H1 (cell line): Measurements from ENCODE around the gene LHFPL2. TPM values are rescaled to one million over a fixed set of nuclear protein-coding genes. Genes with fewer than 3 reads are reported as not detected.

Source experiments
- CTCF ChIA-PET: fragments of 300-600 bp; sonication (Branson Sonifier 250); formaldehyde crosslinking; loops from one replicate; lab custom pipeline; 2021; ENCODE audit not compliant: partially characterized antibody; lab: Charles Lee
- POLR2A ChIA-PET: fragments of 300-600 bp; sonication (Branson Sonifier 250); formaldehyde crosslinking; loops from one replicate; lab custom pipeline; 2021; ENCODE audit warnings: inconsistent platforms; ENCODE audit not compliant: partially characterized antibody; lab: Charles Lee
- DNase-seq, 2 experiments: peaks; one replicate each; pipeline versions ENCODE4 v3.0.0 to v3.0.0-alpha.2; 2010 to 2022; ENCODE audit warnings: low spot score in 2 of 2, low read depth in 1 of 2, mixed read lengths in 1 of 2
- FAIRE-seq: peaks from 2 replicates; lab custom pipeline; 2011; peaks lifted over from hg19 to GRCh38; lab: Jason Lieb, UNC
- H2AFZ ChIP-seq: 2 replicates; pipeline ENCODE4 v1.8.1; 2012; ENCODE audit warnings: low read length, inconsistent platforms
- H2AK5ac ChIP-seq: 2 replicates; pipeline ENCODE4 v1.6.1; 2013; ENCODE audit warnings: low read depth, low read length
- H2BK120ac ChIP-seq: replicated peaks from 2 replicates; pipeline ENCODE3; 2013; ENCODE audit warnings: low read depth, low read length, inconsistent platforms
- H2BK12ac ChIP-seq: 2 replicates; pipeline ENCODE4 v1.6.1; 2013; ENCODE audit warnings: low read depth, low read length
- H2BK15ac ChIP-seq: 2 replicates; pipeline ENCODE4 v1.6.1; 2013; ENCODE audit warnings: low read length
- H2BK20ac ChIP-seq: 2 replicates; pipeline ENCODE4 v1.6.1; 2013; ENCODE audit warnings: low read length
- H2BK5ac ChIP-seq: 2 replicates; pipeline ENCODE4 v1.6.1; 2013; ENCODE audit warnings: low read depth, low read length
- H3K14ac ChIP-seq: 2 replicates; pipeline ENCODE4 v1.6.1; 2013; ENCODE audit warnings: inconsistent platforms; ENCODE audit not compliant: insufficient read length
- H3K18ac ChIP-seq: 2 replicates; pipeline ENCODE4 v1.6.1; 2013; ENCODE audit warnings: low read length; ENCODE audit errors: extremely low read depth
- H3K23ac ChIP-seq: 2 replicates; pipeline ENCODE4 v1.6.1; 2013; ENCODE audit warnings: inconsistent platforms; ENCODE audit not compliant: insufficient read length
- H3K23me2 ChIP-seq: 2 replicates; pipeline ENCODE4 v1.6.1; 2013; ENCODE audit warnings: low read depth, low read length
- H3K27ac ChIP-seq: 2 replicates; pipeline ENCODE4 v1.6.1; 2011; ENCODE audit warnings: low read depth, low read length, inconsistent platforms
- H3K27me3 ChIP-seq, 4 experiments: replicated peaks in 1 of 4; 1 replicate in 1 of 4; 2 replicates in 3 of 4; pipeline versions ENCODE4 v1.6.1 to v1.8.1; 2011 to 2013; ENCODE audit warnings: low read length in 3 of 4, mild to moderate bottlenecking in 3 of 4, inconsistent platforms in 2 of 4, mixed read lengths in 2 of 4, moderate library complexity in 1 of 4; ENCODE audit not compliant: control insufficient read depth in 3 of 4, insufficient read depth in 3 of 4; ENCODE audit errors: extremely low read depth in 1 of 4
- H3K36me3 ChIP-seq, 4 experiments: 2 replicates each; pipeline versions ENCODE4 v1.6.1 to v1.8.1; 2011 to 2013; ENCODE audit warnings: mild to moderate bottlenecking in 4 of 4, low read length in 3 of 4, moderate library complexity in 2 of 4, control low read depth in 1 of 4, inconsistent platforms in 1 of 4; ENCODE audit not compliant: insufficient read depth in 4 of 4, control insufficient read depth in 2 of 4
- H3K4ac ChIP-seq: replicated peaks from 2 replicates; pipeline ENCODE3; 2013; ENCODE audit warnings: low read length, low read depth, mixed read lengths, inconsistent platforms; ENCODE audit not compliant: insufficient read length
- H3K4me1 ChIP-seq, 4 experiments: replicated peaks in 1 of 4; 1 replicate in 1 of 4; 2 replicates in 3 of 4; pipeline versions ENCODE4 v1.6.1 to v1.8.1; 2011 to 2013; ENCODE audit warnings: low read length in 3 of 4, inconsistent platforms in 2 of 4, mixed read lengths in 1 of 4; ENCODE audit not compliant: insufficient read depth in 4 of 4, control insufficient read depth in 3 of 4
- H3K4me2 ChIP-seq, 2 experiments: 2 replicates each; pipeline versions ENCODE4 v1.6.1 to v1.8.1; 2011 to 2013; ENCODE audit warnings: low read depth in 2 of 2, low read length in 2 of 2, control low read depth in 1 of 2, inconsistent platforms in 1 of 2, mild to moderate bottlenecking in 1 of 2; ENCODE audit not compliant: insufficient read depth in 1 of 2
- H3K4me3 ChIP-seq, 4 experiments: fragments of 200-600, 300-600 bp in 1 of 4; sonication (generic), shearing (Covaris generic), sonication (Bioruptor Twin) in 1 of 4; 2 replicates each; pipeline versions ENCODE4 v1.5.1 to v1.8.1; 2011 to 2016; ENCODE audit warnings: low read length in 4 of 4, low read depth in 3 of 4, control low read depth in 2 of 4, inconsistent platforms in 2 of 4, mild to moderate bottlenecking in 2 of 4, mixed read lengths in 1 of 4, moderate library complexity in 1 of 4; ENCODE audit not compliant: insufficient read depth in 2 of 4; ENCODE audit errors: extremely low read depth in 1 of 4
- H3K56ac ChIP-seq: replicated peaks from 2 replicates; pipeline ENCODE3; 2013; ENCODE audit warnings: low read depth, mild to moderate bottlenecking, mixed read lengths, low read length, inconsistent platforms; ENCODE audit not compliant: insufficient read length
- H3K79me1 ChIP-seq: 2 replicates; pipeline ENCODE4 v1.6.1; 2013; ENCODE audit warnings: low read depth, low read length, control low read depth
- H3K79me2 ChIP-seq, 2 experiments: 2 replicates each; pipeline versions ENCODE4 v1.6.1 to v1.8.1; 2012 to 2013; ENCODE audit warnings: low read length in 2 of 2, mild to moderate bottlenecking in 2 of 2, inconsistent platforms in 1 of 2; ENCODE audit not compliant: insufficient read depth in 2 of 2, control insufficient read depth in 1 of 2
- H3K9ac ChIP-seq, 4 experiments: replicated peaks in 1 of 4; 1 replicate in 1 of 4; 2 replicates in 3 of 4; pipeline versions ENCODE4 v1.6.1 to v1.8.1; 2011 to 2013; ENCODE audit warnings: low read depth in 3 of 4, low read length in 3 of 4, control low read depth in 2 of 4, mild to moderate bottlenecking in 2 of 4, moderate library complexity in 2 of 4, inconsistent platforms in 1 of 4; ENCODE audit errors: extremely low read depth in 1 of 4
- H3K9me3 ChIP-seq, 2 experiments: 2 replicates each; pipeline versions ENCODE4 v1.6.1 to v1.8.1; 2012 to 2013; ENCODE audit warnings: mild to moderate bottlenecking in 2 of 2, moderate library complexity in 2 of 2, control low read depth in 1 of 2, inconsistent platforms in 1 of 2, low read depth in 1 of 2, low read length in 1 of 2, mixed read lengths in 1 of 2; ENCODE audit not compliant: insufficient read depth in 2 of 2
- H4K20me1 ChIP-seq, 2 experiments: replicated peaks in 1 of 2; 2 replicates each; pipeline versions ENCODE3 to v1.8.1; 2011 to 2013; ENCODE audit warnings: inconsistent platforms in 2 of 2, low read length in 2 of 2, mild to moderate bottlenecking in 1 of 2; ENCODE audit not compliant: insufficient read depth in 2 of 2, control insufficient read depth in 1 of 2
- H4K5ac ChIP-seq: 2 replicates; pipeline ENCODE4 v1.6.1; 2013; ENCODE audit warnings: low read length, low read depth, mixed read lengths, inconsistent platforms; ENCODE audit not compliant: insufficient read length
- H4K8ac ChIP-seq: 2 replicates; pipeline ENCODE4 v1.8.0; 2013; ENCODE audit warnings: mild to moderate bottlenecking, moderate library complexity, low read length, inconsistent platforms; ENCODE audit not compliant: insufficient read depth; ENCODE audit errors: extremely low read depth
- H4K91ac ChIP-seq: replicated peaks from 2 replicates; pipeline ENCODE3; 2013; ENCODE audit warnings: low read length, mixed read lengths, inconsistent platforms; ENCODE audit not compliant: insufficient read length
- HDAC2 ChIP-seq, 2 experiments: fragments of 300-600 bp in 1 of 2; sonication (generic) in 1 of 2; IDR thresholded peaks; 2 replicates each; pipeline ENCODE4 v1.6.1; 2011 to 2012; ENCODE audit warnings: low read depth in 2 of 2, low read length in 2 of 2, mild to moderate bottlenecking in 2 of 2, moderate library complexity in 2 of 2, borderline replicate concordance in 1 of 2, inconsistent platforms in 1 of 2
- SIN3A ChIP-seq, 2 experiments: IDR thresholded peaks in 1 of 2; conservative IDR thresholded peaks in 1 of 2; 2 replicates each; pipeline ENCODE4 v1.6.1; 2011 to 2012; ENCODE audit warnings: low read length in 2 of 2, improper control_type of control experiment in 1 of 2, low read depth in 1 of 2, mild to moderate bottlenecking in 1 of 2
- TBP ChIP-seq: IDR thresholded peaks from 2 replicates; pipeline ENCODE4 v1.6.1; 2011; ENCODE audit warnings: low read depth, low read length, improper control_type of control experiment
- WGBS, 2 experiments: shearing (Covaris generic) in 1 of 2; methylation state at CpG; one replicate each; pipeline versions ENCODE4 v1.1.6 to v1.1.7; 2013 to 2015; ENCODE audit warnings: low lambda C conversion rate in 2 of 2, mixed read lengths in 2 of 2, inconsistent platforms in 1 of 2, low coverage in 1 of 2, missing lambda C conversion rate in 1 of 2; ENCODE audit not compliant: insufficient replicate concordance in 2 of 2, insufficient coverage in 1 of 2, insufficient read length in 1 of 2; ENCODE audit errors: extremely low coverage in 1 of 2, missing lambda C conversion rate in 1 of 2; 5-methylcytosine and 5-hydroxymethylcytosine counted together
- polyA plus RNA-seq, 7 experiments: library from polyadenylated mRNA; depleted of rRNA in 3 of 7; stranded (reverse) in 5 of 7; unstranded in 2 of 7; fragments of >200 nt in 5 of 7; fragments of 200-250 nt in 2 of 7; gene quantifications; 1 replicate in 5 of 7; 2 replicates in 1 of 7; 4 replicates in 1 of 7; pipeline versions ENCODE4 v1.2.1 to v1.2.3, GENCODE V29; 2011 to 2013; ENCODE audit warnings: missing spikeins in 2 of 7, mixed read lengths in 2 of 7
- total RNA-seq: library from RNA; stranded (reverse); fragmentation: NEBNext Ultra II Directional; extraction: Animal tissue kit (Norgen Biotek cat#: 25700); gene quantifications from 2 replicates; pipeline ENCODE4 v1.2.1, GENCODE V29; 2021
- TF ChIP-seq, protein P1 (sequence below): IDR thresholded peaks from 2 replicates; pipeline ENCODE4 v1.6.1; 2011; ENCODE audit warnings: low read length, improper control_type of control experiment

LHFPL2 gene
- total and polyA plus RNA-seq, 2 of the 8 experiments (the other 6 are each of a cell fraction or from before 2014, with no cell fraction given): 9.6 to 43.0 TPM

GRCh38 chr5:78651468-78651867 lies 2.9 kb upstream of the LHFPL2 start:
- CTCF ChIA-PET: interaction anchor here (0.7 kb wide), 1 partner anchor 300 kb away, joined by 3 read pairs; no protein-coding TSS in a partner anchor
- no peaks in the 10 kb centered on the region for H3K36me3 ChIP-seq
- WGBS, 2 experiments: 84% methylated on average over 1 of the region's 2 CpGs; no CpG with 5 or more reads in 1 of the 2 experiments

More at GRCh38 chr5:78651468-78651867, 2.9 kb upstream of the LHFPL2 start:
- H2BK120ac ChIP-seq: no peak overlapping the region
- FAIRE-seq: no peak
- no peak overlapping the region for H4K5ac ChIP-seq
- no peak overlapping the region for H4K8ac ChIP-seq
- POLR2A ChIA-PET: interaction anchor here (0.6 to 1.5 kb wide), 2 partner anchors 55 to 252 kb away, joined by 3 to 5 read pairs; no protein-coding TSS in a partner anchor
- H3K23ac ChIP-seq: no peak overlapping the region
- H4K91ac ChIP-seq: no peak overlapping the region
- no peak overlapping the region for H2BK20ac ChIP-seq
- peaks cover 10% of the 10 kb centered on the region; the same call in 1 of the 2 replicates for H3K23me2 ChIP-seq
- H3K18ac ChIP-seq: no peak overlapping the region
- H2AK5ac ChIP-seq: no peak overlapping the region
- TF ChIP-seq SIN3A (conservative IDR thresholded peaks at IDR 0.05 in 1 of 2, IDR thresholded peaks at IDR 0.05 in 1 of 2; ENCODE audit: low read depth in 1 of 2, low read length in 2 of 2) (no peak), HDAC2 (IDR thresholded peaks at IDR 0.05; ENCODE audit: borderline replicate concordance in 1 of 2, low read depth in 2 of 2, low read length in 2 of 2) (no peak), TBP (no peak)
- TF ChIP-seq, protein P1, sequence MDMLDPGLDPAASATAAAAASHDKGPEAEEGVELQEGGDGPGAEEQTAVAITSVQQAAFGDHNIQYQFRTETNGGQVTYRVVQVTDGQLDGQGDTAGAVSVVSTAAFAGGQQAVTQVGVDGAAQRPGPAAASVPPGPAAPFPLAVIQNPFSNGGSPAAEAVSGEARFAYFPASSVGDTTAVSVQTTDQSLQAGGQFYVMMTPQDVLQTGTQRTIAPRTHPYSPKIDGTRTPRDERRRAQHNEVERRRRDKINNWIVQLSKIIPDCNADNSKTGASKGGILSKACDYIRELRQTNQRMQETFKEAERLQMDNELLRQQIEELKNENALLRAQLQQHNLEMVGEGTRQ: no peak
- no peaks in the 10 kb centered on the region; the same call in 1 of the 2 replicates for H3K79me1 ChIP-seq
- no peak overlapping the region for H3K4me2 ChIP-seq
- no peak overlapping the region for H2BK15ac ChIP-seq
- H3K4ac ChIP-seq: no peak overlapping the region
- no peak overlapping the region for H3K14ac ChIP-seq
- H3K27ac ChIP-seq: no peak overlapping the region
- no peak overlapping the region for H3K9ac ChIP-seq
- no peaks in the 10 kb centered on the region for H3K9me3 ChIP-seq
- no peaks in the 10 kb centered on the region for H4K20me1 ChIP-seq
- H2BK5ac ChIP-seq: no peak overlapping the region
- no peak overlapping the region for H2AFZ ChIP-seq
- H3K56ac ChIP-seq: no peak overlapping the region
- peaks cover 0 to 10% (median 0%) of the 10 kb centered on the region in 4 experiments; a peak in 2 of 7 replicates for H3K4me1 ChIP-seq
- DNase-seq: no peak
- no peaks in the 10 kb centered on the region for H3K27me3 ChIP-seq
- H2BK12ac ChIP-seq: no peak overlapping the region
- H3K79me2 ChIP-seq: peaks cover 0 to 14% of the 10 kb centered on the region in 2 experiments; a peak in 3 of 4 replicates
- H3K4me3 ChIP-seq: no peak overlapping the region
